NB4 (cell line): Measurements from ENCODE around the gene CCDC137.

Source experiments
- DNase-seq: peaks from one replicate; pipeline ENCODE4 v3.0.0; 2010; ENCODE audit warnings: low read depth
- H3K4me3 ChIP-seq: one replicate; pipeline ENCODE4 v1.5.1; 2011; ENCODE audit warnings: mild to moderate bottlenecking, low read depth, low read length, moderate library complexity
- MYC ChIP-seq: IDR thresholded peaks from 2 replicates; pipeline ENCODE4 v1.6.1; 2011; ENCODE audit warnings: low read depth, low read length
- POLR2A ChIP-seq: IDR thresholded peaks from 2 replicates; pipeline ENCODE4 v1.6.1; 2011; ENCODE audit warnings: mild to moderate bottlenecking; ENCODE audit not compliant: insufficient read length; ENCODE audit errors: extremely low read depth
- TF ChIP-seq, protein P1 (sequence below): IDR thresholded peaks from 2 replicates; pipeline ENCODE4 v1.6.1; 2011; ENCODE audit warnings: low read depth, low read length
- TF ChIP-seq, protein P2 (sequence below): IDR thresholded peaks from one replicate; pipeline ENCODE4 v1.5.1; 2012; ENCODE audit warnings: low read depth, low read length

Gene CCDC137

DNA sequence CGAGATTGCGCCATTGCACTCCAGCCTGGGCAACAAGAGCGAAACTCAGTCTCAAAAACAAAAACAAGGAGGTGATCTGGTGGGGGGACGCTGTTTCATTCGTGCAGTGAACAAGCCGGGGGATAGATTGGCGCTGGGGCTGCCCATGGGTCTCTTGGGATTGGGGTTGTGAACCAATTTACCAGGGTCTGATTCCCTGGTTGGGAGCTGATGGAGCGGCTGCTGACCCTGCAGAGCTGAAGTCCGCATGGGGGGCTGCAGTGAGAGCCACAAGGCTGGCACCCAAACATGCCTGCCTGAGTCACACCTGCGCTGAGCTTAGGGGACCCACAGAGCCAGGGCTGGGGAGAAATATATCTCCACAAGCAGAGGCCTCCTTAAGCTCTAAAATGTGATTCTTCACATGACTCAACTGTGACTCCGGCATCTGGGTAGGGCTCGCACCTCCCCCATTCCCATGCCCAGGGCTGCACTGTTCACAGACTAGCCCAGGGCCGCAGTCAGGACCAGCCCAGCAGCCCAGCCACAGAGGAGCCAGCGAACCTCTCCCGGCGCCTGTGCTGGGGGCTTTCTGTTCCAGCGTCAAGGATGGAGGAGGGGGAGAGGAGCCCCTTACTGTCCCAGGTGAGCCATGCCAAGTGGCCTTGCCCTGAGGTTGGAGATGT is 24.6 kb upstream of the CCDC137 start:
- no peak for DNase-seq
- no peak overlapping the region for H3K4me3 ChIP-seq
- no peak for TF ChIP-seq MYC
- no peak for TF ChIP-seq POLR2A
- TF ChIP-seq, protein P1, sequence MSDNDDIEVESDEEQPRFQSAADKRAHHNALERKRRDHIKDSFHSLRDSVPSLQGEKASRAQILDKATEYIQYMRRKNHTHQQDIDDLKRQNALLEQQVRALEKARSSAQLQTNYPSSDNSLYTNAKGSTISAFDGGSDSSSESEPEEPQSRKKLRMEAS = no peak
- TF ChIP-seq, protein P2, sequence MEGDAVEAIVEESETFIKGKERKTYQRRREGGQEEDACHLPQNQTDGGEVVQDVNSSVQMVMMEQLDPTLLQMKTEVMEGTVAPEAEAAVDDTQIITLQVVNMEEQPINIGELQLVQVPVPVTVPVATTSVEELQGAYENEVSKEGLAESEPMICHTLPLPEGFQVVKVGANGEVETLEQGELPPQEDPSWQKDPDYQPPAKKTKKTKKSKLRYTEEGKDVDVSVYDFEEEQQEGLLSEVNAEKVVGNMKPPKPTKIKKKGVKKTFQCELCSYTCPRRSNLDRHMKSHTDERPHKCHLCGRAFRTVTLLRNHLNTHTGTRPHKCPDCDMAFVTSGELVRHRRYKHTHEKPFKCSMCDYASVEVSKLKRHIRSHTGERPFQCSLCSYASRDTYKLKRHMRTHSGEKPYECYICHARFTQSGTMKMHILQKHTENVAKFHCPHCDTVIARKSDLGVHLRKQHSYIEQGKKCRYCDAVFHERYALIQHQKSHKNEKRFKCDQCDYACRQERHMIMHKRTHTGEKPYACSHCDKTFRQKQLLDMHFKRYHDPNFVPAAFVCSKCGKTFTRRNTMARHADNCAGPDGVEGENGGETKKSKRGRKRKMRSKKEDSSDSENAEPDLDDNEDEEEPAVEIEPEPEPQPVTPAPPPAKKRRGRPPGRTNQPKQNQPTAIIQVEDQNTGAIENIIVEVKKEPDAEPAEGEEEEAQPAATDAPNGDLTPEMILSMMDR = no peak

DNA sequence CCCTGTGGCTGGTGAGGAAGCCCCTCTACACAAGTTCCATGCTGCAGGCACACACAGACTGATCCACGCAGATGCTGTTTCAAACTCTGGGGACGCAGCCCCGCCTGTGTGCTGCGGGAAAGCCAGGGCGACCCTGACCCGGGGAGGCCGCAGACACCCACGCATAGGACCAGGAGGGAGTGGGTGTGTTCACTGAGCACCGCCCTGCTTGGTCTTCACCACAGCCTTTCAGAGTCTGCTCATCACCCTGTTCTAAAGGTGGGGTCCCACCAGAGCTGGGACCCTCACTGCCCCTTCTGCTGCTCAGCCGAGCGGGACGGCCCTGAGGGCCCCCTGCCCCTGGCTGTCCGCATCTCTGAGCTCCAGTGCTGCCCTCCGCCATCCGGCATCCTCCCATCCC is 22.0 kb upstream of the CCDC137 start:
- TF ChIP-seq, protein P2 = no peak
- TF ChIP-seq POLR2A (no peak), MYC (no peak)
- TF ChIP-seq, protein P1 = no peak

DNA sequence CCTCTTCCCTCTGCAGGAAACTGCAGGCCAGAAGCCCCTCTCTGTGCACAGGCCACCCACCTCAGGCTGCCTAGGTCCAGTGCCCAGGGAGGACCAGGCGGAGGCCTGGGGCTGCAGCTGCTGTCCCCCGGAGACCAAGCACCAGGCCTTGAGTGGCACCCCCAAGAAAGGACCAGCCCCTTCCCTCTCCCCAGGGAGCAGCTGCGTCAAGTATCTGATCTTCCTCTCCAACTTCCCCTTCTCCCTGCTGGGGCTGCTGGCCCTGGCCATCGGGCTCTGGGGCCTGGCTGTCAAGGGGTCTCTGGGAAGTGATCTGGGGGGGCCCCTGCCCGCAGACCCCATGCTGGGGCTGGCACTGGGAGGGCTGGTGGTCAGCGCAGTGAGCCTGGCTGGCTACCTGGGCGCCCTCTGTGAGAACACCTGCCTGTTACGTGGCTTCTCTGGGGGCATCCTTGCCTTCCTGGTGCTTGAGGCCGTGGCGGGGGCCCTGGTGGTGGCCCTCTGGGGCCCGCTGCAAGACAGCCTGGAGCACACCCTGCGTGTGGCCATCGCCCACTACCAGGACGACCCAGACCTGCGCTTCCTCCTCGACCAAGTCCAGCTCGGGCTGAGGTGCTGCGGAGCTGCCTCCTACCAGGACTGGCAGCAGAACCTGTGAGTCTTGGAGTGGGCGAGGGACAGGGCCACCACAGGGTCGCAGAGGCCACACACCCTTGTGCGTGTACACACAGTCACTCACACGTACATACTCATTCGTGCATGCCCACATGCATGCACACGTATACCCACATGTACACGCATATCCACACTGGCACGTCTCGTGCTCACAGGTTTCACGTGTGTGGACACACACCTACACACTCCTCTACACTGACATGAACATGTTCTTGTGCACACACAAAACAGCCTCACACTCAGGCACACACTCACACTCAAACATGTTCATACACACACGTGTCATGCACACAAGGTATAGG is 21.3 kb upstream of the CCDC137 start:
- DNase-seq = peak; percentile 84
- no peak for TF ChIP-seq POLR2A
- TF ChIP-seq MYC = no peak
- TF ChIP-seq, protein P1 = no peak
- TF ChIP-seq, protein P2 = no peak
- H3K4me3 ChIP-seq = no peak overlapping the region

More for the DNA sequence above, 22.0 kb upstream of the CCDC137 start:
- no peak for DNase-seq
- H3K4me3 ChIP-seq = no peak overlapping the region

DNA sequence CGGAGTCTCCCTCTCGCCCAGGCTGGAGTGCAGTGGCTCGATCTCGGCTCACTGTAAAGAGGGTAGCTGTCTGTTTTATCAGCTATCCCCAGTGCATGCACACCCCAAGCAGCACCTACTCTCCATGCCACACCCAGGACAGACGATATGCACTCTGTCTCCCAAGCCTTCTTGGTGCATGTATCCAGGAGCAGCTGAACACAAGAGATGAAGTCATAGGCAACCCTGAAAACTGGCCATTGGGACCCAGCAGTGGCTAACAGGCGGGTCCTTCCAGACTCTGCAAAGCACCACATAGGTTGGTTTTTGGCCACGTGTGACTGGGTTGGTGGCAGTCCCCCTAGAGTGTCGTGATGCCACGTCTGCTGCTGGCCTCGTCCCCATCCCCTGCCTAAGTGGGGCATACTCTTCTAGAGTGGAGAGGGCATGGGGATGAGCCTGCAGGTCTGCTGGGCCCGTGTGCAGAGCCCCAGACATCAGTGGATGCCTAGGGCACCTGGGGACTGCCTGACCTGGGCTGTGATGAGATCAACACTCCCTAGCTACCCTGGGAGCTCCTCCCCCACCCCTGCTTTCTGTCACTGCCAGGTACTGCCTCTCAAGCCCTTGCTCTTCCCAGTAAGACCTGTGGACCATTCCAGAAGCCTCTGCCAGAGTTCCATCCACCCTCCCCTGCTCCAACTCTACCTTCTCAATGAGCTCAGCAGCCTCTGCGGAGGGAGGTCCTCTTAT is 19.5 kb upstream of the CCDC137 start:
- no peak for DNase-seq
- no peak overlapping the region for H3K4me3 ChIP-seq
- no peak for TF ChIP-seq MYC
- TF ChIP-seq, protein P1 = no peak
- TF ChIP-seq POLR2A = no peak
- TF ChIP-seq, protein P2 = no peak

DNA sequence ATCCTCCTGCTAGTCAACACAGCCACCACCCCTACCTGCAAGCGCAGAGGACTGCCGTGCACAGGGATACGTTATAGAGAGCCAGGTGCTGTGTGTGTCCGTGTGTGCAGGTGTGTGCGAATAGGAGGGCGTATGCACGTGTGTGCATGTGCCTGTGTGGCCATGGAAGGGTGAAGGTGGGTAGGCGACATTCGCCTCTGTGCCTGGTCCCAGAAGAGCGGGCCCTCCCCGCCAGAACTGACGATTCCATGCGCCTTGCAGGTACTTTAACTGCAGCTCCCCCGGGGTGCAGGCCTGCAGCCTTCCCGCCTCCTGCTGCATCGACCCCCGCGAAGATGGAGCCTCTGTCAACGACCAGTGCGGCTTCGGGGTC is 18.9 kb upstream of the CCDC137 start:
- DNase-seq = no peak
- H3K4me3 ChIP-seq = no peak overlapping the region
- TF ChIP-seq POLR2A (no peak), MYC (no peak)
- TF ChIP-seq, protein P1 = no peak
- TF ChIP-seq, protein P2 = no peak
